KMS-11 (cell line): ENCODE measurements around the gene PCDHB1.
"Not testable (repeated sequence)": the region's sequence is repeated elsewhere in the genome, so short reads cannot be mapped to it uniquely, and the experiment has no call there.

ENCODE experiments used
- H2AFZ ChIP-seq: fragments of 200-600 bp; sonication (generic); 2 replicates; pipeline ENCODE4 v1.6.1; 2016; ENCODE audit warnings: antibody characterized with exemption, mixed run types, low read depth
- H3K27ac ChIP-seq: fragments of 200-600 bp; sonication (generic); 2 replicates; pipeline ENCODE4 v1.6.1; 2016; ENCODE audit warnings: mild to moderate bottlenecking, mixed run types
- H3K27me3 ChIP-seq: fragments of 200-600 bp; sonication (generic); 2 replicates; pipeline ENCODE4 v1.6.1; 2017; ENCODE audit warnings: mild to moderate bottlenecking, low read depth, mixed run types, moderate library complexity; ENCODE audit not compliant: insufficient read depth
- H3K36me3 ChIP-seq: fragments of 200-600 bp; sonication (generic); 2 replicates; pipeline ENCODE4 v1.6.1; 2017; ENCODE audit warnings: mild to moderate bottlenecking, mixed run types; ENCODE audit not compliant: insufficient read depth
- H3K4me1 ChIP-seq: fragments of 200-600 bp; sonication (generic); 2 replicates; pipeline ENCODE4 v1.6.1; 2016; ENCODE audit warnings: mild to moderate bottlenecking, low read depth, mixed run types; ENCODE audit not compliant: poor library complexity, severe bottlenecking
- H3K4me2 ChIP-seq: fragments of 200-600 bp; sonication (generic); 2 replicates; pipeline ENCODE4 v1.7.0; 2016; ENCODE audit warnings: mild to moderate bottlenecking, mixed run types
- H3K4me3 ChIP-seq: fragments of 200-600 bp; sonication (generic); IDR thresholded peaks from 2 replicates; pipeline ENCODE4 v1.6.1; 2017; ENCODE audit warnings: low read depth, low read length, mixed read lengths; ENCODE audit not compliant: insufficient read depth
- H3K79me2 ChIP-seq: fragments of 200-600 bp; sonication (generic); 2 replicates; pipeline ENCODE4 v1.6.1; 2016; ENCODE audit warnings: low read depth, mixed run types; ENCODE audit not compliant: insufficient read depth
- H3K9ac ChIP-seq: fragments of 200-600 bp; sonication (generic); 2 replicates; pipeline ENCODE4 v1.6.1; 2016; ENCODE audit warnings: mild to moderate bottlenecking, mixed run types
- H4K20me1 ChIP-seq: fragments of 200-600 bp; sonication (generic); 2 replicates; pipeline ENCODE4 v1.6.1; 2016; ENCODE audit warnings: mild to moderate bottlenecking, mixed run types; ENCODE audit not compliant: insufficient read depth
- TF ChIP-seq, protein P1 (sequence below): fragments of 200-600 bp; sonication (generic); conservative IDR thresholded peaks from 2 replicates; pipeline ENCODE4 v1.6.1; 2017; ENCODE audit warnings: low read depth, mild to moderate bottlenecking, antibody characterized with exemption, low read length, moderate library complexity, mixed read lengths

Gene PCDHB1

DNA sequence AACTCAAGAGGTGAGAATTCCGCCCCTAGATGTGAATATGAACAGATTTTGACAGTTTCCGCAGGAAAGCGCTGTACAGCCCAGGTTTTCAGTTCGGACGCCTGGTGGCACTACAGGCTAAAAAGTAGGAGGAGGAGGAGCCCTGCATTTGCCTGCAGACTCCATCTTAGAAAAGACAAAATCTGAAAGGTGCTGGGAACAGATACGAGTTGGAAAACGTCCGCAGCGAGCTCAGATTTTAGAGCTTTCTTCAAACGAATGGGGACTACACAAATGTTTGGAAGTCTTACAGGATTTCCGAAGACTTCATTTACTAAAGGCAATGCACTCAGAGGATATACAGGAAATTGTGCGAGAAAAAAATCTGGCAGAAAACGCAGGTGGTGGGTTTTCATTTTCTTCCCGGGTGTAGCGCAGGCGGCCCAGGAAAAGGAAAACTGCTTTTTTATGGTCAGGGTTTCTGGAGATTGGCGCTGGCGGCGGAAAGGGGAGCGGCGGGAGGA, 33.4 kb downstream of the PCDHB1 start:
- Histone ChIP-seq H3K4me3 (no peak overlapping the region), H3K4me1 (no peaks in the 10 kb centered on the region), H3K9ac (no peak overlapping the region), H3K4me2 (no peak overlapping the region), H4K20me1 (no peaks in the 10 kb centered on the region), H3K79me2 (no peaks in the 10 kb centered on the region), H3K27me3 (no peaks in the 10 kb centered on the region), H3K27ac (no peak overlapping the region), H2AFZ (no peak overlapping the region), H3K36me3 (no peaks in the 10 kb centered on the region)
- TF ChIP-seq, protein P1, sequence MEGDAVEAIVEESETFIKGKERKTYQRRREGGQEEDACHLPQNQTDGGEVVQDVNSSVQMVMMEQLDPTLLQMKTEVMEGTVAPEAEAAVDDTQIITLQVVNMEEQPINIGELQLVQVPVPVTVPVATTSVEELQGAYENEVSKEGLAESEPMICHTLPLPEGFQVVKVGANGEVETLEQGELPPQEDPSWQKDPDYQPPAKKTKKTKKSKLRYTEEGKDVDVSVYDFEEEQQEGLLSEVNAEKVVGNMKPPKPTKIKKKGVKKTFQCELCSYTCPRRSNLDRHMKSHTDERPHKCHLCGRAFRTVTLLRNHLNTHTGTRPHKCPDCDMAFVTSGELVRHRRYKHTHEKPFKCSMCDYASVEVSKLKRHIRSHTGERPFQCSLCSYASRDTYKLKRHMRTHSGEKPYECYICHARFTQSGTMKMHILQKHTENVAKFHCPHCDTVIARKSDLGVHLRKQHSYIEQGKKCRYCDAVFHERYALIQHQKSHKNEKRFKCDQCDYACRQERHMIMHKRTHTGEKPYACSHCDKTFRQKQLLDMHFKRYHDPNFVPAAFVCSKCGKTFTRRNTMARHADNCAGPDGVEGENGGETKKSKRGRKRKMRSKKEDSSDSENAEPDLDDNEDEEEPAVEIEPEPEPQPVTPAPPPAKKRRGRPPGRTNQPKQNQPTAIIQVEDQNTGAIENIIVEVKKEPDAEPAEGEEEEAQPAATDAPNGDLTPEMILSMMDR: no peak

DNA sequence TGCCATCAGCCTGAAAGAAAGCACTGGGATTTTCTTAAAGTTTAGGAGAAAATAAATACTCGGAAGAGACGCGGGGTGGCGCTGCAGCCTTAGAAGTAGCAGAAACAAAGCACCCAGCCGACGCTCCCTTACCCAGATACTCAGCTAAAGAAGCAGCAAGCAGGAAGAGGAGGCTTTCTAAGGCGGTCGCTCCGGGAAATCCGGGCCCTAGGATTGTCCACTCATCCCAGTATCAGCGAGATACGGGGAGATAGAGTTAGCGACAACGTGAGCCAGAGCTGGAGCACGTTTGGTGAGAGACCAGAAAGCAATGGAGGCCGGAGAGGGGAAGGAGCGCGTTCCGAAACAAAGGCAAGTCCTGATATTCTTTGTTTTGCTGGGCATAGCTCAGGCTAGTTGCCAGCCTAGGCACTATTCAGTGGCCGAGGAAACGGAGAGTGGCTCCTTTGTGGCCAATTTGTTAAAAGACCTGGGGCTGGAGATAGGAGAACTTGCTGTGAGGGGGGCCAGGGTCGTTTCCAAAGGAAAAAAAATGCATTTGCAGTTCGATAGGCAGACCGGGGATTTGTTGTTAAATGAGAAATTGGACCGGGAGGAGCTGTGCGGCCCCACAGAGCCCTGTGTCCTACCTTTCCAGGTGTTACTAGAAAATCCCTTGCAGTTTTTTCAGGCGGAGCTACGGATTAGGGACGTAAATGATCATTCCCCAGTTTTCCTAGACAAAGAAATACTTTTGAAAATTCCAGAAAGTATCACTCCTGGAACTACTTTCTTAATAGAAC, 43.5 kb downstream of the PCDHB1 start, which contains the start of gene PCDHB2:
Gene PCDHB2, plus strand, starts transcription at position 135 of the 782 bp plus-strand sequence. Its CDS starts 176 bp downstream, at position 311.
- Histone ChIP-seq H3K27ac (no peak within 1 kb of the TSS), H3K79me2 (no peaks in the 10 kb centered on the region), H3K4me1 (no peaks in the 10 kb centered on the region), H3K4me2 (no peak within 1 kb of the TSS), H2AFZ (no peak within 1 kb of the TSS), H3K4me3 (no peak within 1 kb of the TSS), H3K9ac (no peak within 1 kb of the TSS), H3K27me3 (no peaks in the 10 kb centered on the region), H3K36me3 (no peaks in the 10 kb centered on the region), H4K20me1 (no peaks in the 10 kb centered on the region)
- TF ChIP-seq, protein P1: no peak

DNA sequence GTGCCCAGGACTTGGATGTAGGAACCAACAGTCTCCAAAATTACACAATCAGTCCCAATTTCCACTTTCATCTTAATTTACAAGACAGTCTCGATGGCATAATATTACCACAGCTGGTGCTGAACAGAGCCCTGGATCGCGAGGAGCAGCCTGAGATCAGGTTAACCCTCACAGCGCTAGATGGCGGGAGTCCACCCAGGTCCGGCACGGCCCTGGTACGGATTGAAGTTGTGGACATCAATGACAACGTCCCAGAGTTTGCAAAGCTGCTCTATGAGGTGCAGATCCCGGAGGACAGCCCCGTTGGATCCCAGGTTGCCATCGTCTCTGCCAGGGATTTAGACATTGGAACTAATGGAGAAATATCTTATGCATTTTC, 44.1 kb downstream of the PCDHB1 start:
- no peak overlapping the region for H3K4me2 ChIP-seq
- no peaks in the 10 kb centered on the region for H3K4me1 ChIP-seq
- H3K27ac ChIP-seq: no peak overlapping the region
- H3K9ac ChIP-seq: no peak overlapping the region
- no peaks in the 10 kb centered on the region for H4K20me1 ChIP-seq
- no peaks in the 10 kb centered on the region for H3K27me3 ChIP-seq
- H3K4me3 ChIP-seq: no peak overlapping the region
- no peaks in the 10 kb centered on the region for H3K79me2 ChIP-seq
- no peaks in the 10 kb centered on the region for H3K36me3 ChIP-seq
- H2AFZ ChIP-seq: no peak overlapping the region
- TF ChIP-seq, protein P1: no peak

DNA sequence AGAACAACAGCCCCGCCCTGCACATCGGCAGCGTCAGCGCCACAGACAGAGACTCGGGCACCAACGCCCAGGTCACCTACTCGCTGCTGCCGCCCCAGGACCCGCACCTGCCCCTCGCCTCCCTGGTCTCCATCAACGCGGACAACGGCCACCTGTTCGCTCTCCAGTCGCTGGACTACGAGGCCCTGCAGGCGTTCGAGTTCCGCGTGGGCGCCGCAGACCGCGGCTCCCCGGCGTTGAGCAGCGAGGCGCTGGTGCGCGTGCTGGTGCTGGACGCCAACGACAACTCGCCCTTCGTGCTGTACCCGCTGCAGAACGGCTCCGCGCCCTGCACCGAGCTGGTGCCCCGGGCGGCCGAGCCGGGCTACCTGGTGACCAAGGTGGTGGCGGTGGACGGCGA, 45.0 kb downstream of the PCDHB1 start:
- H3K9ac ChIP-seq, H3K4me1 ChIP-seq, H2AFZ ChIP-seq, H3K36me3 ChIP-seq, H3K27me3 ChIP-seq, H3K4me2 ChIP-seq, H4K20me1 ChIP-seq, H3K27ac ChIP-seq, H3K79me2 ChIP-seq, H3K4me3 ChIP-seq: not testable (repeated sequence)

DNA sequence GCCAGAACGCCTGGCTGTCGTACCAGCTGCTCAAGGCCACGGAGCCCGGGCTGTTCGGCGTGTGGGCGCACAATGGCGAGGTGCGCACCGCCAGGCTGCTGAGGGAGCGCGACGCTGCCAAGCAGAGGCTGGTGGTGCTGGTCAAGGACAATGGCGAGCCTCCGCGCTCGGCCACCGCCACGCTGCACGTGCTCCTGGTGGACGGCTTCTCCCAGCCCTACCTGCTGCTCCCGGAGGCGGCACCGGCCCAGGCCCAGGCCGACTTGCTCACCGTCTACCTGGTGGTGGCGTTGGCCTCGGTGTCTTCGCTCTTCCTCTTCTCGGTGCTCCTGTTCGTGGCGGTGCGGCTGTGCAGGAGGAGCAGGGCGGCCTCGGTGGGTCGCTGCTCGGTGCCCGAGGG, 45.4 kb downstream of the PCDHB1 start:
- H3K27ac ChIP-seq, H2AFZ ChIP-seq, H3K4me1 ChIP-seq, H3K27me3 ChIP-seq, H3K79me2 ChIP-seq, H3K4me3 ChIP-seq, H4K20me1 ChIP-seq, H3K9ac ChIP-seq, H3K4me2 ChIP-seq, H3K36me3 ChIP-seq: not testable (repeated sequence)
